CD4-positive, alpha-beta T cell treated with Interleukin-15 for 1 hour (primary cell): ENCODE results near the gene ONECUT3.

ENCODE experiments used
- DNase-seq: peaks from one replicate; pipeline ENCODE4 v3.0.0-alpha.2; 2020

The ONECUT3 gene

DNA sequence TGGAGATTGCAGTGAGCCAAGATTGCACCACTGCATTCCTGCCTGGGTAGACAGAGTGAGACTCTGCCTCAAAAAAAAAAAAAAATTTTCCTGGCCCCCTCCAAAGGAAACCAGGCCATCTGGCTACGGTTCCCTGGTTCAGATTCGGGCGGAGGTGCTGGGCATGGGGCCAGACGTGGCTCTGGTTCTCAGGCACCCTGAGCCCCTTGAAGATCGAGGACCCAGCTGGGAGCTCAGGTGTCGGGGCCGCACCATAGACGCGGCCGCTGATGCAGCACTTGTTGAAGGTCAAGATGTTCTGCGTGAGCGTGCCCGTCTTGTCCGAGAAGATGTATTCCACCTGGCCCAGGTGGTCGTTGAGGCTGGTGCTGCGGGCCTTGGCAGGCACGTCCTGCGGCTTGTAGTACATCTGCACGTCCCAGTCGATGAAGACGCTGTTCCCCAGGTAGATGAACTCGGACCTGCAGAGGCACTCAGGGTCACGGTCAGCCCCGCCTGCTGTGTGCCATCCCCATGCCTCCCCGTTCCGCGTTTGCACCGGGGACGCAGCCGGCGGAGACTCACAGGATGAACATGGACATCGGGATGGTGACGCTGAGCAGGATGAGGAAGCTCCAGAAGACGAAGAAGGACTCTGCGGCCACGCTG lies 46.5 kb downstream of the ONECUT3 start:
- no peak for DNase-seq

DNA sequence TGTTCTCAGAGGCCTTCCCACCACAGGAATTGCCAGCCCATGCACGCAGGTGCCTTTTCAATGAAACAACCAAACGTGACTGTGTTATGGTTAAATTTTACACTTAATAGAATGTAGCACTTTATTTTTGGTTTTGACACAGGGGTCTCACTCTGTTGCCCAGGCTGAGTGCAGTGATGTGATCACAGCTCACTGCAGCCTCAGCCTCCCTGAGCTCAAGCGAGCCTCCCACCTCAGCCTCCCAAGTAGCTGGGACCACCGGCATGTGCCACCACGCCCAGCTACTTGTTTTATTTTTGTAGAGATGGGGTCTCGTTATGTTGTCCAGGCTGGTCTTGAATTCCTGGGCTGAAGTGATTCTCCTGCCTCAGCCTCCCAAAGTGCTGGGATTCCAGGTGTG lies 51.6 kb downstream of the ONECUT3 start:
- DNase-seq: no peak

DNA sequence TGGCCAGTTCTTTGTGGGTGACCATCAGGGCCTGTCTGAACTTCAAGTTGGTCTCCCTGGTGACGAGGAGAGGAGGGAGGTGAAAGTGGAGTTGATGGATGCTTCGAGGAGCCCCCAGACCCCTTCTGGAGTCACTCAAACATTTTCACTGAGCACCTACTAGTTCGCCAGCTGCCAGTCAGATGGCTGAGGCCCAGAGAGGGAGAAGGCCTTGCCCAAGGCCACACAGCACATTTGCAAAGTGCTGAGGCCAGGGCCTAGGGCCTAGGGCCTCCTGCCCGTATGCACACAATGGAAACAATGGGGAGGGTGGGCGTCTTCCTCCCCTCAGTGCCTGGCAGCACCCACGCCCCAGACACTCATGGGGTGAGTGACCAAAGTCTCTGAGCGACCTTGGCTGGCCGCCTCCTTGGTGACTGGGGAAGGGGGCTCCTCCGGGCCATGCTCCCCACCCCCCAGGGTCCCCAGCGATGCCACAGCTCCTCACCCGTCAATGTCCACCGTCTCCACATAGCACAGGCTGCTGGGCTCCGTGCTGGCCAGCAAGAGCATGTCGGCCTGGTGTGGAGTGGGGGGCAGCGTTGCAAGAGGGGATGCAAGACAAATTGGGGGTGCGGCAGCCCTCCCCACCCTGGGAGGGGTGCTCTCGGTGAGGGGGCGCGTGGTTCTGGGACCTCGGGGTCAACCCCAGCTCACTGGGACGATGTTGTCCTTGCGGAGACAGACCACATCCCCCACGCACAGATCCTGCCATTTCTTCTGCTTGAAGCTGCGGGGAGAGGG lies 52.3 kb downstream of the ONECUT3 start:
- DNase-seq: no peak

DNA sequence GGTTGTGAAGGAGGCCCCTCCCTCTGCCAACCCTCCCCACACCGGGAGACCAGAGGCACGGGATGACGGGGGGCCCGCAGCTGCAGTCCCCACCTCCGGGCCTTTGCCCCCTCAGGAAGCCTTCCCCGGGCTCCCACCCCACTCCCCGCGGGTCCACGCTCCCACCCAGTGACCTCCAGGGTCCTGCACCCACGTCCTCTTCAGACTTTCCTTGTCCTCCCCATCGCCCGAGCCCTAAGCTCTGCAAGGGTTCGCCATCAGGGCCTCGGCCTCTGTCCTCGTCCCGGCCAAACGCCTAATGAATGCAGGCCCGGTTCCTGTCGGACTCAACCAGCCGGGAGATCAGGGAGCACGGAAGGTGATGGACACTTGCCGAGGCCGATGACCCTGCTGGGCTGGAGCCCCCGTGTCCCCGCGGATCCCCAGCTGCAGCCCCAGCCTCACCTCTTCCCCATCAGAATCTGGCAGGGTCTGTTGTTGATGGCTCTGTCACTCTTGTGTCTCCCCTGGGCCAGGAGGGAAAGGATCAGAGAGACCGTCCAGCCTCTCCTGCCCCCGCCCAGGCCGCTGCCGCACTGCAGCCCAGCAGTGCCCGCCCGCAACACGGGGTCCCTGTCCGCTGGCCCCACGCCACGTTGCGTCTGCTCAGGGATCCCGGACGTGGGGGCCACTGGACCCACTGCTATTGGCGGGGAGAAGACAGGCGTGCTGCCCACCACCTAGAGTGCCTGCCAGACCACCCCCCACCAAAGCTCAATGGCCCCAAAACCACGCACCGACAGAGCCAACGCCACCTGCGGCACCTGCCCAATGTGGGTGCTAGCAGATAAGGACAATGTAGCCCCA lies 53.1 kb downstream of the ONECUT3 start:
- no peak for DNase-seq

DNA sequence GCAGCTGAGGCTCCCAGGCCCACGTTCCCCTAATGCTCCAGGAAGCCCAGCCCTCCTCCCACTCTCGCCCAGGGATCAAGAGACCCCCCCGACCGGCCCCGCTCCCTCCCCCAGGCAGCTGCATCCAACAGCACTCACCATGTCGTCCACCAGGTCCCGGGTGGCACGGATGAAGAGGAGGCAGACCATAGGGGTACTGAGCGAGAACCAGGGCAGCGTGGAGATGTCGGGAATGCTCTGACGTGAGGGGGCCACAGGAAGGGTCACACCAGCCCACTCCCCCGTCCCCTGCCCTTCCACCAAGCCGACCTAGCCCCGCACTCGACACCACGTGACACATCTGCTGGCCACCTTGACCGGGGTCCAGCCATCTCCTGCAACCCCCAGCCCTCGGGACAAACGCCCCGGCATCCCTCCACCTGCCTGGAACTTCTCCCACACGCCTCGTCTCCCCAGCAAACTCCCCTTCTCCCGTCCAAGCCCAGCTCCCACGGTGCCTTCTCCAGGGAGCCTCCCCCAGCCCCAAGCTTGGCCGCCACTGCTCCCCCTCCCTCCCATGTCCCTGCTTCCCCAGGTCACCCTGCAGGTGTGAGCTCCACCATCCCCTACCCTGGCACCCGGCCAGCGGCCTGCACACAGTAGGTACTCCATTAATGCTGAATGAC lies 53.9 kb downstream of the ONECUT3 start:
- DNase-seq: no peak

DNA sequence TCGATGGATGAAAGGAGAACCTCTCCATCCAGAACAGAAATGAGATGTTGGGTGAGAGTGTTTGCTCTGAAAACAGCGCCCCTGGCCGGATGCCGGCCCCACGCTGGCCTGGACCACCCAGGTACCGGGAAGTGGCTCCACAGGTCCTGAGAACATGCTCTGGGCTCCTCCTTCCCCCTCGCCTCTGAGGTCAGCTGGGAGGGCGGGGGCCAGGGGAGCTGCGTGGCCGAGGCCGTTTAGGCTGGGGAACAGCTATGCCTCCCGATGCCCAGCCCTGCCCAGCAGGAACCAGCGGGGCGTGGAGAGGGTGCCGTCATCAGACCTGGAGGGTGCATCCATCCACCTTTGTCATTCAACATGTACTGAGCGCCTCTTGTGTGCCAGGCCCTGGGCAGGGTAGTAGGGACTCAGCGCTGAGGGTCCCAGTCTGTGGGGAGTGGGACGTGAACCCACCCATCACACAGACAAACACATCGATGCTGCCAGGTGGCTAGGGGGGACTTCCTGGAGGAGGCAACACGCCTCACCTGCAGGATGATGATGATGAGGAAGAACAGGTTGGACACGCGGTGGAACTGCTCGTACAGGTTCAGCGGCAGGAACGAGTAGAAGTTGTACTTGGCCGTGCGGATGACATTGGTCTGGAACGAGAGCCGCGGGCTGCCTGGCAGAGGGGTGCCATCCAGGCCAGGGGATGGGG lies 54.5 kb downstream of the ONECUT3 start:
- no peak for DNase-seq

DNA sequence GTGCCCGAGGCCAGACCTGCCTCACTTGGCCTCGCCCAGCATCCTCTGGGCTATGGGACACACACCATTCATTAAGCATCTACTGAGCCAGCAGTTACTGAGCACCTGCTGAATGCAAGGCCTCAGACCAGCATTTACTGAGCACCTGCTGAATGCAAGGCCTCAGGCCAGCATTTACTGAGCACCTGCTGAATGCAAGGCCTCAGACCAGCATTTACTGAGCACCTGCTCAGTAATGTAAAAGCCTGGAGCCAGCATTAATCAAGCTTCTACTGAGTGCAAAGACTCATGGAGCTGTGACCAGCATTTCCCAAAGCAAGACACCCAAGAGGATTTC lies 55.1 kb downstream of the ONECUT3 start:
- no peak for DNase-seq

DNA sequence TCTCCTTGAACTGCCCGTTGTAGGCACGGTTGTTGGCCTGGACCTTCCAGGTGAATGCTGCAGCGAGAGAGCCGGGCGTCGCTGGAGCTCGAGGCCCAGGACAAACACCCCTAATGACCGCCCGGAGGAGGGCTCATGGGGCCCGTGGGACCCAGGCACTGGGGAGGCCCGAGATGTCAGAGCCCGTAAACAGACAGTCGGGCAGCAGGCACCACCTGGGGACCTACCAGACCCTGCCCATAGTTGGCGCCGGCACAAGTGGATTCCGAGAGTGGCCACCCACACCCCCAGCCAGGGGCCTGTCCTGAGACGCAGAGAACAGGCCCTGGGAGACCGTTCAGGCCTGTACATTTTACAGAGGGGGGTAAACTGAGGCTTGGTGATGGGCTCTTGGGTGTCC lies 56.4 kb downstream of the ONECUT3 start:
- no peak for DNase-seq

DNA sequence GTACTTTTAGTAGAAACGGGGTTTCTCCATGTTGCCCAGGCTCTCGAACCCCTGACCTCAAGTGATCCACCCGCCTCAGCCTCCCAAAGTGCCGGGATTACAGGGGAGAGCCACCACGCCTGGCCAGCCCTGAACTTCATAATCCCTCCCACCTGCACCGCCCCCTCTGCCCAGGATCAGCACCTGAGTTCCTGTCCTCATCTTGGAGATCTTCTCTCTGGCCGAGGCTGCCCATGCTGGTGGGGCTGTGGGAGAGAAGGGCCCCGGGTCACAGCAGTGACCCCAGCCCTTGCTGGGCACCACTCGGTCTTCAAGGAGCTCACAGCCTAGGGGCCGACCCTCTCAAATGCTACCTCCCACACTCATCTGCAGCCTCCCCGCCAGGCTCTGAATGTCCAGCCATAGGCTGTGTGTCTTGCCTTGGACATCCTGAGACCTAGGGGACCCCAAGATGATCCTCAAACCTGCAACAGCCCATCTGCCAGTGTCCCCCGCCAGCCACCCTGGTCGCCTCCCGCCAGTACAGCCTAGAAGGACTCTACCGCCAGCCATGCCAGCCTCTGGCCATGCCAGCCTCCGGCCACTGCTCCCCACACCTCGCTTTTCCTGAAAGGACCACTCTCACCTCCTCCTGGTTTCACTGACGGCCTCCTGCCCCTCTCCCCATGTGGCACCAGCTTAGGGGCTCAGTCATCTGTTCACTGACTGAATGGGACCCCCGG lies 57.3 kb downstream of the ONECUT3 start:
- no peak for DNase-seq

DNA sequence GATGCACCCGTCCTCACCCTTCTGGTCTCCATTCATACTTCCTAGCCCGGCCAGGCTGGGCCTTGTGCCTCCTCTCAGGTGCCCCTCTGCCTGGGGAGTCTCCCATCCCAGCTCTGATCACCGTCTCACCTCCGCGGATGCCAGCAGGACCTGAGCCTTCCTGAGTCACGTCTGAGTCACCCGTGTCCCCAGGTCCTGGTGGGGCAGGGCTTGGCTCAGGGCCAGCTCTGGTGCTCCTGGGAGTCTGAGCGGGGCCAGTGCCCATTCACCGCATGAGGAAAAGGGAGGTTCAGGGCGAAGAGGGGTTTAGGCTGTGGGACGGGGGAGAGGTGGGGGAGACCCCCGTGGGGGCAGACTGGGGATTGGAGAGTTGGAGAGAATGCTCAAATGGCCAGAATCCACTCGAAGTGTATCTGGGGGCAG lies 58.2 kb downstream of the ONECUT3 start:
- peak; percentile 31 for DNase-seq

DNA sequence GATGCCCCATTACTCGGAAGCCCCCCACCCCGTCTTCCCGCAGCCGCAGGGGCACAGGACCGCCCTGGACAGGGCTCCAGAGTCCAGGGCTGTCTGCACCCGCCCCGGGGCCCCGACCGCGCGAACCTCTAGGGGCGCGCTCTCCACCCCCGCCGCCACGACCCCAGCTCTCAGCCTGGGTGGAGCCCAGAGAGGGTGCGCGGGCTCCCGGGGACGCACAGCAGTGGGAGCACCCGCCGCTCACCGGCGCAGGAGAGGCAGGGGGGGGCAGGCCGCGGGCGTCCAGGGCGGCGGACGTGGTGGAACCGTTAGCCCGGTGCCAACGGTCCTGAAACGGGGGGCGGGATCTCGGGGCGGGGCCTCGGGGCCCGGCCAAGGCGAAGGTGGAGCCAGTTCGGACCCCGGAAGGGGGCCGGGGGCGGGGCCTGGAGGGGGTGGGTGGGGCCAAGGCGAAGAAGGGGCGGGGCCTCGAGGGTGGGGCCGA lies 58.7 kb downstream of the ONECUT3 start, which contains the start of gene ATP8B3:
ATP8B3 (minus strand) TSS at position 335 of the 484 bp plus-strand sequence. CDS start 540 bp downstream, outside the sequence.
- DNase-seq: no peak

DNA sequence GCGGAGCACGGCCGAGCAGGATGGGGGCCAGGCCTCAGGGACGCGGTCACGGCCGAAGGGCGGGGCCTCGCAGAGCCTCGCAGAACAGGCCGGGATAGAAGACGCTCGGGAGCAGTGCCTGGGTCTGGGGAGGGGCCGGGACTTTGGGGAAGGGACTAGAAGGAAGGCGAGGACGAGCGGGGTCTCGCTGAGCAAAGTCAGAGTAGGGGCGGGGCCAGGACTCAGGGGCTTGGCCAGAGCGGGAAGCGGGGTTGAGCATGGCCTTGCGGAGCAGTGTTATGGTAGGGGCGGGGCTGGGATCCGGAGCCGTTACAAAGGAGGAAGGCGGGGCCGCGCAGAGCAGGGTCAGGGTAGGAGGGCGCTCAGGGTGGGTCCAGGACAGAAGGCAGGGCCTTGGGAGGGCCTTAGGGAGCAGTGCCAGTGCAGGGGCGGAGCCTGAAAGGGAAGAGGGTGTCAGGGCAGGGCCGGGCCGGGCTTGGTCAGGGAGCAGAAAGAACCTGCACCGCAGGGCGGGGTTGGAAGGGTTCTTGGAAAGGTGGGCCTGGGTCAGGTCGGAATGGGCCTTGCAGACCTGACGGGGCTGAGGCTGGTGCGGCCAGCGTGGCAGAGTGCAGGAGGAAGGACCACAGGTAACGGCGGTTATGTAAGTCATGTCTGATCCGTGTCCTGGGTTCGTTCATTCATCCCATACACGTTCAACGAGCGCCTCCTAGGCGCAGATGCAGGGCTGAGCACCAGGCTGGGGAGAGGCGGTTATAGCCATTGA lies 59.3 kb downstream of the ONECUT3 start:
- DNase-seq: peak; percentile 94

DNA sequence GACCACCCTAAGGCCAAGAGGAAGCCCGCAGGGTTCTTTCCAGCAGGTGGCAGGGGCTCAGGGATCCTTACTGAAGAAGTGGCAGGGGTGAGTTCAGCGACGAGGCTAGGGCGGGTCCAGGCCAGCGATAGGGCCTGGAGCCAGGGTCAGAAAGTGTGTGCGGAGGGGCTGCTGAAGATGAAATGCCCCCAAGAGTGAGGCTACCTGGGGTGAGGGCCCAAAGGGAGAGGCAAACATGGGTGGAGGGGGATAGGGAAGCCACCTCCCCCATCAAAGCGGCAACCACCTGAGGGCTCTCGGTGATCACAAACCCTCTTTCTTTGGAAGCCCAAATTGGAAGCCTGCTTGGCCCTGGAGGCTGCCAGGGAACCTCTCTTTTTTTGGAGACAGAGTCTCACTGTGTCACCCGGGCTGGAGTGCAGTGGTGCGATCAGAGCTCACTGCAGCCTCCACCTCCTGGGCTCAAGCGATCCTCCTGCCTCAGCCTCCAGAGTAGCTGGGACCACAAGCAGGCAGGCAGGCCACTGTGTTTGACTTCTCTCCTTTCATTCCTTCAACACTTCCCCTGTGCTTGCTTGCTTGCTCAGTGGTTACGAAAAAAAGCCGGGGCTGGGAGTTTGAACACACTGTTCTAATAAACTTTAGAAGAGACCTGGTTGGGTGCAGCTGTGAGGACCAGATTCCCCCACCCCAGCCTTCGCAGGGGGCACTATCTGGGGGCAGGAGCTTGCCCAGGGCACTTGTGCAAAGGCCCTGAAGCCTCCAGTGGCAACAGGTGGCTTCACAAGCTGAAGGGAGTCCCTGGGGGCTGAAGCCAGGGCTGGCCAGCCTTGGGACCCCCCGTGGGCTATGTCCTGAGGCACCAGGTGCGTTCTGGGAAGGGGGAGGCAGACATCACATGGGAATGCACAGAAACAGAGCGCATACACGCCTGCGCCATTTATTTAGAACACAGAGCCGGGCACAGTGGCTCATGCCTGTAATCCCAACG lies 60.2 kb downstream of the ONECUT3 start:
- DNase-seq: no peak

DNA sequence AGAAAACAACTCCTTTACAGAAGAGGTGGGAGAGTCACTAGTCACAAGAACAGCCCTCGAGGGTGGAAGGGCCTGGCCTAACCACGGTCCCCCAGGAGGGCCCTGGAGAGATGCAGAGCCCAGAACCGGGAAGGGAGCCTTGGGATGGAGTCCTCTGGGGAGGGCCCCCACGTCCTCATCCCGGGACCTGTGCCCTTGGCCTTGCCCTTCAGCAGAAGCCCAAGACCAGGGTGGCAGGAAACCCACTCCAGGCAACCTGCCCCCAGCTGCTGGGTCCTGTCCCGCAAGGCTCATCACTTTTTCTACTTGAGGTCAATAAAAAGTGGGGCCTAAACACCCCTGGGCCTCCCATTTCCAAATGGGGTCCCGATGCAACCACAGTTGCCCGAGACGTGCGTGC lies 61.1 kb downstream of the ONECUT3 start:
- DNase-seq: no peak

DNA sequence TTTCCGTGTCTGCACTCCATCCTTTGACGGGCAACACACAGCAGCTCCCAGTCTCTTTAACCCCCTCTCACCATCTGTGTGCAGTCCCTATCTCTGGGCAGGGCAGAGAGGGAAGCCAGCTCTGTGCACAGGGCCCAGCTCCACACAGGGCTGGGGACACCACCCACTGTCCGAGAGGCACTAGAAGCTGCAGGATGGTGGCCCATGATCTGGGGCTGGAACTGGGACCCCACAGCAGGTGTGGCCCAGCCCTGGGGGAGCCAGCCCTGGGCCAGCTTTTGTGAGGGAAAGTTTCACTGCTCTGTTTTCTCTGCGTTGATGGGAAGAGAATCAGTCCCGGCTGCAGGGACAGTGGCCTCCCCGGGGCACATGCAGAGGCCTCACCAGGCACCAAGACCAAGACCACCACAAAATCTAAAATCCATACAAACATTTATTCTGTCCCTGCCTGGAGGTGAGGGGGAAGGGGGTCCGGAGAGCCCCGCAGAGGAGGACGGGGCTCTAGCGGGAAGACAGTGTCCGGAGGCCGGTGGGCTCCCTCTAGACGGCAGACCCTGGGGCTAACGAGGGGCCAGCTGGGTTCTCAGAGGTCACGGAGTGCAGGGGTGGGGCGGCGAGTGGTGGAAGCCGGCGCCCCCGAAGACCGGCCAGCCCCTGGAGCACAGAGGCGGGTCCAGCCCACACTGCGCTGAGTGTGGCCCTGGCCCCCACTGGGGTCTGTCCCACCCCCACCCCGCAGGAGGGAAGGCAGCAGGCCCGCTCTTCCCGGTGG lies 61.7 kb downstream of the ONECUT3 start:
- no peak for DNase-seq

DNA sequence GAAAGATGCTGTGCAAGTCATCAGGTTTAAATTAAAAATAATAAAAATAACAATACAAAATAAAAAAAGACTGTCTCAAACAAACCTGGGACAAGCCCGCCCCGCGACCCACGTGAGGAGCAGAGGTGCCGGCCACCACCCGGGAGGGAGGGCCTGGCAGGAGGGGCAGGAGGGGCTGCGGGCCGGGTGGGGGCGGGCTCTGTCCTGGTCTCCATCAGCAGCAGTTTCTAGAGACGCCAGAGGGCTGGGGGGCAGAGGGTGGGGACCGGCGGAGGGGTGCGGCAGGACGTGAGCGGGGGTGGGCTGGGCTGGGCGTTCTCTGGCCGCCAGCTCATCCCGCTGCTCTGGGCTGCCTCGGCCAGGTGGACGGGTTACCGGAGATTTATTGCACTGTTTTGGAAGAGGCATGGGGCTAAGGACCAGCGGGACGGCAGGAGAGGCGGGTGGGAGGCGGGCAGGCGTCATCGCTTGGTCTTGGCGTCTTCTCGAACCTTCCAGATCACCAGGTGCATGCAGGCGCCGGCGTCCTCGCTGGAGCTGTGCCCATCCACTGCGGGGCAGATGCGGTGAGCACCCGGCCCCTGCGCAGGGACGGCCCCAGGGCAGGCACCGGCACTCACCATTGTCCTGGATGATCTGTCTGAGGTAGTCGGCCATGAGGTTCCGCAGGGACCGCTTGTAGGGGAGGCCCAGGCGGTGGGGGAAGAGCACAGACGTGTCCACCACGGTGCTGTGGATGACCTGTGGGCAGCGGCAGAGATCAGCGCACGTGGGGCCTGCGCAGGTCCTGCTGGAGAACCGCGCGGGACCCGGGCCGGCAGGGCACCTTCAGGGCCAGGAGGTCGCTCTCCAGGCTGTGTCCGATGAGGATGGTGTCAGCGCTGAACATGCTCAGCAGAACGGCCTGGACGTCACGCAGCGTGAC lies 62.6 kb downstream of the ONECUT3 start:
- DNase-seq: no peak

DNA sequence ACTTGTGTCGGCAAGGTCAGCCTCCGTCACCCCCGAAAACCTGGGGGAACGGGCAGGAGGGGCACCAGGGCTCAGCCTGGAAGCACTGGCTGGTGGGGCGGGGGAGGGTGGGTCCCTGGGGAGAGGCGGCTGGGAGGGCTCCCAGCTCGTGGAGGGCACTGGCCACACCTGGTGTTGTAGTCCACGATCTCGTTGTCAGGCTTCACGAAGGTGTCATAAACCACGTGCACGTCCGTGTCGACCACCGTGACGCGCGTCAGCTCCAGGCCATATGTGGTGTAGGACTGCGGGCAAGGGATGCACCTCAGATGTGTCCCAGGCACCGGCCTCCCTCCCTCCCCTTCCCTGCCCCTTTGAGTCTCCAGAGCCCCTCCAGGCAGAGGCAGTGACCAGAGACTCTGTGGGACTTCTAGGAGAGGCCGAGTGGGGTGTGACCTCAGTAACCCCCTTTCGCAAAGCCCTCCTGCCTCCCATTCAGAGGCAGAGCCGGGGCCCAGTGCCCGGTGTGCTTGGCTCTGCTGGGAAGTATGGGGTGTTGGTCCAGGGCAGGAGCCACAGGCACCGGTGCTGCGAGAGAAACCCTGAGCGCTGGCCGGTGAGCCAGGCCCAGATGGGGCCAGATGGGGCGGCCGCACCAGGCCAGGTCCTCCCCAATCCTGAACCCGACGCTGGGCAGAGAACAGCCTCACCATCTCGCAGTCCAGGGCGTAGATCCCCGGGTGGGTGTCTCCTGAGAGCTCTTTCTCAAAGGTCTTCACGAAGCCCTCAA lies 63.4 kb downstream of the ONECUT3 start:
- DNase-seq: no peak
